Activated naive CD8-positive, alpha-beta T cell treated with anti-CD3 and anti-CD28 coated beads, Interleukin-2, amount 10 ng/mL, durations not matched to agents 7 days and 5 days (primary cell): Measurements from ENCODE around the gene GABBR2. TPM values are rescaled to one million over a fixed set of nuclear protein-coding genes. Genes with fewer than 3 reads are reported as not detected.

Experiments used
- ATAC-seq: fragments of 150-1000 bp; cut with Tn5 transposase; one replicate; pipeline ENCODE4 v1.10.0; 2021; ENCODE audit warnings: low read depth, moderate library complexity
- POLR2A ChIA-PET: fragments of 350-600 bp; sonication (Branson Sonifier 250); formaldehyde crosslinking; loops from one replicate; lab custom pipeline; 2021; ENCODE audit warnings: antibody characterized with exemption; lab: Charles Lee
- DNase-seq: peaks from one replicate; pipeline ENCODE4 v3.0.0; 2021
- H3K27ac Mint-ChIP-seq: one replicate; pipeline ENCODE4 v1.8.0; 2022; ENCODE audit warnings: mild to moderate bottlenecking, mixed read lengths
- H3K27me3 Mint-ChIP-seq: one replicate; pipeline ENCODE4 v1.8.0; 2022; ENCODE audit warnings: mild to moderate bottlenecking, moderate library complexity, mixed read lengths
- H3K36me3 Mint-ChIP-seq: one replicate; pipeline ENCODE4 v1.8.0; 2021; ENCODE audit warnings: mild to moderate bottlenecking, mixed read lengths
- H3K4me1 Mint-ChIP-seq: one replicate; pipeline ENCODE4 v1.8.0; 2021; ENCODE audit warnings: mixed read lengths
- H3K4me3 Mint-ChIP-seq: one replicate; pipeline ENCODE4 v1.8.0; 2022; ENCODE audit warnings: mild to moderate bottlenecking, moderate library complexity, mixed read lengths
- H3K9me3 Mint-ChIP-seq: one replicate; pipeline ENCODE4 v1.8.0; 2021; ENCODE audit warnings: mixed read lengths
- total RNA-seq, 2 experiments: library from RNA; stranded (reverse); gene quantifications; one replicate each; pipeline ENCODE4 v1.2.3, GENCODE V29; 2021

The GABBR2 gene
- total RNA-seq, 2 experiments from 2014 or later, result not detected

DNA sequence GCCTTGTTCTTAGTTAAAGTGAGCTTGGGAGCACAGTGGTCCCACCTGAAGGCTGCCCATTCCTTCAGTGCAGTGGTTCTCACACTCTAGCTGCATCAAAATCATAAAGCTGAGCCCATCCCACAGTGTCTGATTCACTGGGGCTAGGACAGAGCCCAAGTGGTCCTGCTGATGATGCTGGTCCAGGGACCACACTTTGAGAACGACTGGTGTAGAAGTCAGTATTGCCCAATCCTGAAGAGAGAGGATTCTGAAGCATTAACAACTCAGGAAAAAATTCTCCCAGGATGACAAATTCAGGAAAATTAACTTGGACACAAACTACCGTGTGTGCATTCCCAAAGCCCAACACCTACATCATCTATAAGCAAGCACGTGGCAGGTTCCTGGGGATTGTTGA is 176.2 kb downstream of the GABBR2 start:
- DNase-seq (no peak), ATAC-seq (no peak)
- Mint-ChIP-seq H3K36me3 (no peaks in the 10 kb centered on the region), H3K27me3 (peaks cover 11% of the 10 kb centered on the region), H3K4me1 (no peaks in the 10 kb centered on the region), H3K9me3 (no peaks in the 10 kb centered on the region), H3K4me3 (no peak overlapping the region), H3K27ac (no peak overlapping the region)
- POLR2A ChIA-PET, result no interaction called here

DNA sequence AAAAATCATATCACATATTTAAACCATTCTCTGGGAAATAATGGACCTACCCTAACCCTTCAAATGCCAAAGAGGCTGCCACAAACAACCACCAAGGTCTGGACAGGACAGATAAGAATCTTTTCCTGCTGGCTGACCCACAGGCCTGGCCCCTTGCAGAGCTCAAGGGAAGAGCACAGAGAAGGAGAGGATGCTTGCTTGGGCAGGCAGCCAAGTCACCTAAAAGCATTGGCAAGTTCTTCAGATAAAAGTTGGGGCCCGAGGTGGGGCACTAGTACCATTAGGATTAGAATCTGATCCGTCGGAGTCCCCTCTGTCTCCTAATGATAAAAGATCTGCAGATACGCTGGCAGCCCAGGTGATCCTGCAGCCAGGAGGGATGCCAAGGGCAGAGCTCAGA is 176.6 kb downstream of the GABBR2 start:
- Mint-ChIP-seq H3K4me3 (no peak overlapping the region), H3K36me3 (no peaks in the 10 kb centered on the region), H3K4me1 (no peaks in the 10 kb centered on the region), H3K9me3 (no peaks in the 10 kb centered on the region), H3K27me3 (peaks cover 16% of the 10 kb centered on the region), H3K27ac (no peak overlapping the region)
- DNase-seq, result no peak
- no peak for ATAC-seq
- POLR2A ChIA-PET, result no interaction called here

DNA sequence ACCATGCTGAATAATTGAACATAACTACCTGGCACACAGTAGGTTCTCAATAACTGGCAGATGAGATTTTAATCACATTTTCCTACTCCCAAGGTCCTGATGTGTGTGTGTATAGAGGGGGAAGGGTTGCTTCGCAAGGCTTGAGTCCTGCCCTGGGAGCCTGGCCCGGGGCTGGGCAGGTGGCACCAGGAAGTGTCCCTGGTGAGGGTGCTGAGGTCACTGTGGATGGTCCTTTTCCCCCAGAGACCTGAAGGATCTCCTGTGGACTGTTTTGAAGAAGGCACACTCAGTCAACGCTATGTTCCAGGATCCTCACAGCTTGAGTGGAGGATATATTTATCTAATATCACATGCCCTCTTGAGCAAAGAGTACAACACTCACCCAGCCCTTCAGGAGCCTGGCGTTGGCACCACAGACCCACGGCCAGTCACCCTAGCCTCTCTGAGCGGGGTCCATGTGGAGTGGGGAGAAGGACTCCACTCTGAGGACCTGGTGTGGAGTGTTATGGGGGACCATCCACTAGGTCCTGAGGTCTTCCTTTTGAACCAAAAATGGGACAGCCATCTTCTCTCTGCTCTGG is 177.8 kb downstream of the GABBR2 start:
- ATAC-seq, result no peak
- Mint-ChIP-seq H3K4me1 (no peaks in the 10 kb centered on the region), H3K4me3 (no peak overlapping the region), H3K27me3 (peaks cover 24% of the 10 kb centered on the region), H3K27ac (no peak overlapping the region), H3K9me3 (peaks cover 4% of the 10 kb centered on the region), H3K36me3 (no peaks in the 10 kb centered on the region)
- DNase-seq, result no peak
- POLR2A ChIA-PET, result no interaction called here

DNA sequence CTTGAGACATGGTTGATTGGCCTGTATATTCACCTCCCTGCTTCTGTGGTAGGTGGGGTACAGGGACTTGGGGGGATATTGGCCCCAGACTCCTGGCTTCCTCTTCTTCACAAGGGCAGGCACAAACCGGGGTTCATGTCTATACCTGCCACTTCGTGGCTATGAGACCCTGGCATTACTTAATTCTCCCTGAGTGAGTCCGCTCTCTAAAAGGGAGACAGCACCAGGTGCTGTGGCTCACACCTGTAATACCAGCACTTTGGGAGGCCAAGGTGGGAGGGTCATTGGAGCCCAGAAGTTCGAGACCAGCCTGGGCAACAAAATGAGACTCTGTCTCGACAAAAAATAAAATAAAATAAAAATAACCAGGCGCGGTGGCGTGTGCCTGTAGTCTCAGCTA is 178.5 kb downstream of the GABBR2 start:
- H3K27me3 Mint-ChIP-seq, result peaks cover 24% of the 10 kb centered on the region
- no peak for ATAC-seq
- H3K9me3 Mint-ChIP-seq, result peaks cover 4% of the 10 kb centered on the region
- DNase-seq, result no peak
- H3K4me1 Mint-ChIP-seq, result no peaks in the 10 kb centered on the region
- no peaks in the 10 kb centered on the region for H3K36me3 Mint-ChIP-seq
- H3K27ac Mint-ChIP-seq, result no peak overlapping the region
- POLR2A ChIA-PET, result no interaction called here
- no peak overlapping the region for H3K4me3 Mint-ChIP-seq

DNA sequence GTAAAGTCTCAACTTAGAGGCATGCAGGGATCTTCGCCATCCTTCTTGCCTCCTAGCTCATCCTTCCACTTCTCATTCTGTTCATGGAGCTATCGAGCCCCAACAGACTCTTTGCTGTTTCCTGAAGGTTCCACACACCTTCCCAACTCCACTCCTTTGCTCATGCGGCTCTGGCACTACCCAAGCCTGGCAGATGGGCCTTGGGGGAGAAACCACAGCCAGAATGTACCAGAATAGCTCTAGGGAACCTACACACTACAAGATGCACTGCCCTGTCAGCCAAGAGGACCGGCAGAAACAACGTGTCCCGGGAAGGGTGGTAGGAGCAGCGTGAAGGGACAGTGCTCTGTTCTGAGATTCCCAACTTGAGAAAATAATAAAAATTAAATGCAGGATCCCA is 178.9 kb downstream of the GABBR2 start:
- no peak overlapping the region for H3K27ac Mint-ChIP-seq
- no peaks in the 10 kb centered on the region for H3K36me3 Mint-ChIP-seq
- H3K4me3 Mint-ChIP-seq, result no peak overlapping the region
- DNase-seq, result no peak
- peaks cover 4% of the 10 kb centered on the region for H3K9me3 Mint-ChIP-seq
- H3K4me1 Mint-ChIP-seq, result no peaks in the 10 kb centered on the region
- POLR2A ChIA-PET, result no interaction called here
- H3K27me3 Mint-ChIP-seq, result peaks cover 27% of the 10 kb centered on the region
- no peak for ATAC-seq

DNA sequence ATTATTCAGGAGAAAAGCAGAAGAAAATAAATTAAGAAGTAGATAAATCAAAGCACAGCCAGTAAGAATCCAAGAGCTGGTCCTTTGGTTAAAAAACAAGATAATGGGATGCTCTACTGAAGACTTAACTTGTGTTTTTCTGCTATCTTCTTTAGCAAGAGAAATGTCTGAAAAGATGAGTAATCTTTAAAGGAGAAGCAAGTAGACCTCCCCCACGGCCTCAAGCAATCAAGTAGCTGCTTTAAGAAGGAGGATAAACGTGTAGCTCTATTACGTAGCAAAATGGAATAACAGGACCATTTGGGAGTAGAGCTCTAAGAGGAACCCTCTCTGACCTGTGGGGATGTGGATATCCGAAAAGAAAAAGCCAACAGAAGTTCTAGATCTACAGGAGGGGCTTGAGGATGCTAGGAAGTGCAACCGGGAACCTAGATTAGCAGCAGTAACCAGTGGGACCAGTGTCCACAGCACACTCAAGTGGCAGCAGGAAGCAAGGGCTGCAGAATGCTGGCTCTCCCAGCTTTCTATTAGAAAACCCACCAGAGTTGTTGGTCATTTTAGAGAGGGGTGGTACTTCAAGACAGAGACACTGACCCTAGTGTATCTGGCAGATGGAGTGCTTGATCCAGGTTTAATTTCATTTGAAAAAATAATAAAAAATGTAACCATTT is 185.4 kb downstream of the GABBR2 start:
- peaks cover 4% of the 10 kb centered on the region for H3K9me3 Mint-ChIP-seq
- ATAC-seq (no peak), DNase-seq (no peak)
- no peaks in the 10 kb centered on the region for H3K4me1 Mint-ChIP-seq
- no peaks in the 10 kb centered on the region for H3K36me3 Mint-ChIP-seq
- POLR2A ChIA-PET, result no interaction called here
- no peak overlapping the region for H3K27ac Mint-ChIP-seq
- H3K4me3 Mint-ChIP-seq, result no peak overlapping the region
- peaks cover 50% of the 10 kb centered on the region for H3K27me3 Mint-ChIP-seq

DNA sequence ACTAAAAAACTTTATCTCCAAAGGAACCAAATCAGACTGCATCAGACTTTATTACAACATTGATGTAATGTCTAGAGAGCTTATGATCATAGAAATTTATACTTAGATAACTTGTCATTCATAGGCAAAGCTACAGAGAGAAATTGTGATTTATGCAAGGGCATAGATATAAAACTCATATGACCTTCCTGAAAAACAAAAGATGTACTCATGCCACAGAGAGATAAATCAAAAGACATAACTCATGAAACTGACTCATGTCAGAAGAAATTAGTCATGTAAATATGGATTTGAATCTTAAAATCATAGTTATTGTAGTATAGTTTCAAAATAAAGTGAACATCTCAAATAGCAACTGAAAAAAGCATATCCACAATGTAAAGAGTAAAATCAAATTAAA is 186.2 kb downstream of the GABBR2 start:
- DNase-seq (no peak), ATAC-seq (no peak)
- Mint-ChIP-seq H3K27me3 (peaks cover 49% of the 10 kb centered on the region), H3K27ac (no peak overlapping the region), H3K9me3 (peaks cover 4% of the 10 kb centered on the region), H3K36me3 (no peaks in the 10 kb centered on the region), H3K4me3 (no peak overlapping the region), H3K4me1 (no peaks in the 10 kb centered on the region)
- POLR2A ChIA-PET, result no interaction called here

DNA sequence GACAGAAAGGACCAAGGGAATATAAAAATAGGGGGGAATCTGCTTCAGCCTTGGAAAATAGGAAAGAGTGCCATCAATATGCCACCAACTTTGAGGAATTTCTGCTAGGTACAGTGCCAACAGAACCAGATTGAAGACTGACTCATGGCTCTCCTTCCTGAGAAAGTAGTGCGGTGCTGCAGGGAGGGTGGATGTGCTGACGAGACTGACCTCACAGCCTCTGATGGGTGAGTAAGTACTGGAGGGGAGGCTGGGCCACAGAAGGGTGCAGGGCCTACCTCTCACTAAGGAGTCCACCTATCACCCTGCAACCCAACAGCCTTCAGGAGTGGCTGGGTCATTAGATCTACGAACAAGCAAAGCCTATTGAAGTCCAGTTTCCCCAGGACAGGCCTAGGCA is 187.6 kb downstream of the GABBR2 start:
- no peak overlapping the region for H3K27ac Mint-ChIP-seq
- POLR2A ChIA-PET, result no interaction called here
- peaks cover 39% of the 10 kb centered on the region for H3K27me3 Mint-ChIP-seq
- ATAC-seq, result no peak
- no peaks in the 10 kb centered on the region for H3K36me3 Mint-ChIP-seq
- peaks cover 1% of the 10 kb centered on the region for H3K9me3 Mint-ChIP-seq
- no peak for DNase-seq
- no peak overlapping the region for H3K4me3 Mint-ChIP-seq
- H3K4me1 Mint-ChIP-seq, result no peaks in the 10 kb centered on the region

DNA sequence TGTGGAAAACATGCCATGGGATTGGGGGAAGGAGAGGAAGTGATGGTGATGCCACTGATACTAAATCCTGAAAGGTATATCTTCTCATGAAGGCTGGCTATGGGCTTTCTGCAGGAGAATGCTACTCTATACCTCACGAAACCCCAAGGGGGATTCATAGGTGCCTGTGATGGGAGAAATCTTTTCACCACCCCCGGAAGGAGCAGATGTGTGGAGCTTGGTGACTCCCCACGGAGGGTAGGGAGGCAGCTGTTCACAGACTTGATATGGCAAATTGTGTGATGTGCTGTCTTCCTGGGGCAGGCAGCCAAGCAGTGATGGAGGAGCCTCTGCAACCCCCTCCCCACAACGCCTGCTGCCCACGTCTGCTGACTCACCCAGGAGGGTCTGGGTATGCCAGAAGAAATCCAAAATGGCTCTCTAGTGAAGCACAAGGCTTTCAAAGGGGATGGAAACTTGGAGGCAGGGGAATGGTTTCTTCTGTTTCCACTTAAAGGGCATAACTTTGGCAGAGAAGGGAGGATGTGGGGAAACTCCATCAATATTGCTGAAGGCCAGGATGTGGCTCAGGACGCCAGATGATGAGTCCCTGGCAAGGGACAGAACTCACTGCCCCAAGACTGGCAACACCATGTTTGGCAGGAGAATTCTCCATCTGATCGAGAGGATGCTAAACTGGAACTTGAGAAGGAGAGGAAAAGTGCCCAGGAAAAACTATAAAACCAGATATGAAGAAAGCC is 188.3 kb downstream of the GABBR2 start:
- Mint-ChIP-seq H3K27ac (no peak overlapping the region), H3K4me3 (no peak overlapping the region), H3K36me3 (no peaks in the 10 kb centered on the region), H3K9me3 (no peaks in the 10 kb centered on the region), H3K27me3 (peaks cover 37% of the 10 kb centered on the region), H3K4me1 (no peaks in the 10 kb centered on the region)
- no peak for ATAC-seq
- POLR2A ChIA-PET, result no interaction called here
- DNase-seq, result no peak

DNA sequence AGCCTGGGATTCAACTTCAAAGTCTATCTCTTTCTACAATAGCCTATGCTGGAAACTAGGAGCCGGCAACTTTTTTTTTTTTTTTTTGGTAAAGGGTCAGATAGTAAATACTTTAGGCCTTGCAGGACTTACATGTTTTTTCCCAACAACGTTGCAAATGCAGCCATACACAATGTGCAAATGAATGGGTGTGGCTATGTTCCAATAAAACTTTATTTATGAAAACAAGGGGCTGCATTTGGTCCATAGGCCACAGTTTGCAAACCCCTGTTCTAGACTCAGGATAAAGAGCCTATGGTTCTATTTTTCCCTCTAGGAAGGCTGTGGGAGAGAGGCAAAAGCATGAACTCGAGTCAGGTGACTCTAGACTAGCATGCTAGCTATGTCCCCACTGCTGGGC is 189.1 kb downstream of the GABBR2 start:
- no peak for ATAC-seq
- H3K9me3 Mint-ChIP-seq, result no peaks in the 10 kb centered on the region

DNA sequence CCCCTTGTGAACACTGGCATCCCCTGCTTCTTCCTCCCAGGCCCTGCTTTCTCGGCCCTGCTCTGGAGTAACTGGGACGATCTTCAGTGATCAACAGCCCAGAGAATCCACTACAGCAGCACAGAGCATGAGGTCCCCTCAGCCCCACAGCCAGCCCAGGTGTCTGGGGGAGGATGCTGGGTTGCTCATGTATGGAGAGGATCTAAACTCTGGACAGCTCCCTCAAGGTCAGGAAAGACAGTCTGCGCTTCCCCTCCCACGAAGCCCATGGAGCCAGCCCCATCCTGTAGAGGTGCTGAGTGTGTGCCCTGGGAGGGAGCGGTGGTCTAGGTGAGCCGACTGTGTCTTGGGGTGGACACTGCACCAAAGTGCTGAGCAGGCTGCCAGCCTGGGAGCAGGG is 190.2 kb downstream of the GABBR2 start:
- POLR2A ChIA-PET, result no interaction called here
- H3K4me3 Mint-ChIP-seq, result no peak overlapping the region
- no peak overlapping the region for H3K27ac Mint-ChIP-seq
- no peak for ATAC-seq
- DNase-seq, result no peak
- no peaks in the 10 kb centered on the region for H3K4me1 Mint-ChIP-seq
- no peaks in the 10 kb centered on the region for H3K9me3 Mint-ChIP-seq
- H3K27me3 Mint-ChIP-seq, result peaks cover 25% of the 10 kb centered on the region
- H3K36me3 Mint-ChIP-seq, result no peaks in the 10 kb centered on the region

More for the DNA sequence above, 189.1 kb downstream of the GABBR2 start:
- POLR2A ChIA-PET, result no interaction called here
- Mint-ChIP-seq H3K27ac (no peak overlapping the region), H3K27me3 (peaks cover 31% of the 10 kb centered on the region), H3K4me3 (no peak overlapping the region), H3K4me1 (no peaks in the 10 kb centered on the region), H3K36me3 (no peaks in the 10 kb centered on the region)
- no peak for DNase-seq

DNA sequence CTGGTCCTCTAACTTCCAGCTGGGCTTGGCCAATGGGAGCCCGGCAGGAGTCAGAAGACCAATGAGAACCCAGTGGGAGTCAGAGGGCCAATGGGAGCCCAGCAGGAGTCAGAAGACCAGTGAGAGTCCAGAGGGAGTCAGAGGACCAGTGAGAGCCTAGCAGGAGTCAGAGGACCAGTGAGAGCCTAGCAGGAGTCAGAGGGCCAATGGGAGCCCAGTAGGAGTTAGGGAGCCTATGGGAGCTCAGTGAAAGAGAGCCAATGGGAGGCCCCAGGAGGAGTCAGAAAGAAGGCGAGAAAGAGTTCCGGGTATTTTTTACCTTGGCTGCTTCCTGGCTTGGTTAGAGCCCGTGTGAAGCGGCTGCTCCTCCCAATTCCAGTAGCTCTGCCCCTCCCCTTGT is 191.0 kb downstream of the GABBR2 start:
- H3K9me3 Mint-ChIP-seq, result no peaks in the 10 kb centered on the region
- DNase-seq (no peak), ATAC-seq (no peak)

DNA sequence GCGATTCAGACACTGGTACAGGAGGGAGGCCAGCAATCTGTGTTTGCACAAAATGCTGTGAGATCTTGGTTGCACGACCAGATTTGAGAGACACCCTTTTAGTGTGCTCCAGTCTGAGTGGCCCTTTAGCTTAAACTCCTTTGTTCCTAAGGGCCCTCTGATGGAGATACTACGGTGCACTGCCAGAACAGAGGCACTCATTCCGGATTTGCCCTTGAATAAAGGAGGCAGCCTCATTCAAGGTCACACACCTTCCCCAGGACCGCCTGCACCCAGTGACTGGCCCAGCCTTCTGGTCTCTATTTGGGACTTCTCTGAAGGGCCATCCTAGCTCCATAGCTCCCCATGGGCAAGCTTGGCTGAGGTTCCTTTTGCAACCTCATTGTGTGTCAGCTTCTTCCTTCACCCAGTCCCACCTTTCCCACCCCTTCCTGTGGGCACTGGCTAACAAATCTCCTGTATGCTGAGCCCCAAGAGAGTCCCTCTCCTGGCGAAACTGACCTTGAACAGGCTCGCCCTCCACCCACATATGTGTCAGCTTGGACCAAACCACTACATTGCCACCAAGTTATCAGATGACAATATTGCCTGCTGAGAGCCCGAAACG is 191.7 kb downstream of the GABBR2 start:
- POLR2A ChIA-PET, result no interaction called here
- DNase-seq (no peak), ATAC-seq (no peak)
- peaks cover 13% of the 10 kb centered on the region for H3K27me3 Mint-ChIP-seq
- no peaks in the 10 kb centered on the region for H3K36me3 Mint-ChIP-seq
- H3K27ac Mint-ChIP-seq, result no peak overlapping the region
- H3K4me1 Mint-ChIP-seq, result no peaks in the 10 kb centered on the region
- no peaks in the 10 kb centered on the region for H3K9me3 Mint-ChIP-seq
- no peak overlapping the region for H3K4me3 Mint-ChIP-seq

More for the DNA sequence above, 191.0 kb downstream of the GABBR2 start:
- POLR2A ChIA-PET, result no interaction called here
- Mint-ChIP-seq H3K36me3 (no peaks in the 10 kb centered on the region), H3K27ac (no peak overlapping the region), H3K4me3 (no peak overlapping the region), H3K27me3 (peaks cover 19% of the 10 kb centered on the region), H3K4me1 (no peaks in the 10 kb centered on the region)
